NCI-H187 (cell line): ENCODE data around the gene PLIN1.

ENCODE experiments used
- DNase-seq, 2 experiments: peaks; one replicate each; lab custom pipeline; 2025; lab: John Stamatoyannopoulos, UW

The PLIN1 gene

GRCh38 chr15:89672221-89673164, 6.7 kb downstream of the PLIN1 start:
- DNase-seq: no peak

GRCh38 chr15:89671687-89672086, 7.5 kb downstream of the PLIN1 start:
- DNase-seq: no peak

GRCh38 chr15:89670971-89671560, 8.1 kb downstream of the PLIN1 start:
- no peak for DNase-seq

- DNase-seq: no peak
Observed at GRCh38 chr15:89669941-89670340, 9.2 kb downstream of the PLIN1 start.

GRCh38 chr15:89669309-89669865, 9.8 kb downstream of the PLIN1 start:
- no peak for DNase-seq

- no peak for DNase-seq
Observed at GRCh38 chr15:89668171-89668570, 11.0 kb downstream of the PLIN1 start.

GRCh38 chr15:89667706-89667960, 11.5 kb downstream of the PLIN1 start:
- no peak for DNase-seq

GRCh38 chr15:89666858-89667705, 12.1 kb downstream of the PLIN1 start:
- no peak for DNase-seq

GRCh38 chr15:89666184-89666857, 12.8 kb downstream of the PLIN1 start:
- DNase-seq: no peak

- DNase-seq: peak in 1 of 2 experiments; percentile 4
Observed at GRCh38 chr15:89665449-89666181, 13.6 kb downstream of the PLIN1 start.

GRCh38 chr15:89664441-89665350, 14.5 kb downstream of the PLIN1 start:
- peak; percentile 64 to 69 for DNase-seq

GRCh38 chr15:89662893-89663626, 16.1 kb downstream of the PLIN1 start:
- no peak for DNase-seq

GRCh38 chr15:89660556-89660955, 18.6 kb downstream of the PLIN1 start:
- no peak for DNase-seq

GRCh38 chr15:89659295-89659694, 19.9 kb downstream of the PLIN1 start:
- no peak for DNase-seq

GRCh38 chr15:89657686-89658200, 21.4 kb downstream of the PLIN1 start:
- DNase-seq: no peak

GRCh38 chr15:89656116-89656815, 22.9 kb downstream of the PLIN1 start:
- DNase-seq: no peak

- no peak for DNase-seq
Observed at GRCh38 chr15:89654847-89655805, 24.0 kb downstream of the PLIN1 start, which contains the start of gene KIF7. KIF7 (minus strand) TSS chr15:89655467; CDS start chr15:89652930, 2,537 bp downstream.
